Middle frontal gyrus (tissue), 1 donor: ENCODE measurements around the gene VPS37C.

Experiments used
- DNase-seq: peaks from one replicate; pipeline ENCODE4 v3.0.0-alpha.2; 2015; ENCODE audit warnings: low spot score; ENCODE audit errors: extremely low spot score

VPS37C gene

DNA sequence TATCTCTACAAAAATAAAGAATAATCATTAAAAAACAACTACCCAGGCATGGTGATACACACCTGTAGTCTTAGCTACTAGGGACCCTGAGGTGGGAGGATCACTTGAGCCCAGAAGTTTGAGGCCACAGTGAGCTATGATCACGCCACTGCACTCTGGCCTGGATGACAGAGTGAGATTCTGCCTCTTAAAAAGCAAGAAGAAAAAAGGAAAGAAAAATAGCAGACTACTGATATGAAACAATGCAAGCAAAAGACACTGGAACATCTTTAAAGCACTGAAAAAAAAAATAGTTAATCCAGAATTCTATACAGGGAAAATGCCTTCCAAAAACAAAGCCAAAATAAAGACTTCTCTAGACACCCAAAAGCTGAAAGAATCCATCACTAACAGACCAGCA lies 5.9 kb downstream of the VPS37C start:
- no peak for DNase-seq

DNA sequence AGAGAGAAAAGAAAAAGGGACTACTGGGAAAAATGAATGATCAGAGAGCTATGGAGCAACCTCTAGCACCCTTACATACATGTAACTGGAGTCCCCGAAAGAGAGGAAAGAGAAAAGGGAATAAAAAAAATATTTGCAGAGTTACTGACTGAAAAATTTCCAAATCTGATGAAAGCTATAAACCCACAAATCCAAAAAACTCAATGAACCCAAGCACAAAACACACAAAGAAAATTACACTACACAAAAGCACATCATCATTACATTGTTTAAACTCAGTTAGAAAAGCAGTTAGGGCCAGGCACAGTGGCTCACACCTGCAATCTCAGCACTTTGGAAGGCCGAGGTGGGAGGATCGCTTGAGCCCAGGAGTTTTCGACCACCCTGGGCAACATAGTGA lies 6.7 kb downstream of the VPS37C start:
- DNase-seq, result no peak

DNA sequence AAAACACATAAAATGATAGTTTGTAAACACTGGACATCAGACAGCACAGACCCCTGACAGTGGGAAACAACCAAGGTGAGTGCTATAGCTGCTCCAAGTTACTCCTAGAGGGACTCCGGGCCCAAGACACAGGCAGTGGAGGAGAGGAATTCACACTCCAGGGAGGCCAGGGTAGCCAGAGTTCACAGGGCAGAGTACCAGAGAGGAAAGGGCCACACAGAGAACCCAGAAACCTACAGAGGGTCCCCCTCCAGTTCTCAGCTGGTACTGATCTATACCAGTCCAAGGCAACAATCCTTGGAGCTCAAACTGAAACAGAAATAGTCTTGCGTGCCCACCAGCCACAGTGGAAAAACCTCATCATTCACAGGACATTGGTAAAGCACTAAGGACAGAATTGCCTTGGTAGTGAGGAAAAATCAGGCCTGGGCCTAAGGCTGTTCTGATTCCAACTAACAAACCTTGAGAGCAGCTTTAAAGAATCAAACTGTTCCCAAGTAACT lies 7.6 kb downstream of the VPS37C start:
- DNase-seq, result no peak

DNA sequence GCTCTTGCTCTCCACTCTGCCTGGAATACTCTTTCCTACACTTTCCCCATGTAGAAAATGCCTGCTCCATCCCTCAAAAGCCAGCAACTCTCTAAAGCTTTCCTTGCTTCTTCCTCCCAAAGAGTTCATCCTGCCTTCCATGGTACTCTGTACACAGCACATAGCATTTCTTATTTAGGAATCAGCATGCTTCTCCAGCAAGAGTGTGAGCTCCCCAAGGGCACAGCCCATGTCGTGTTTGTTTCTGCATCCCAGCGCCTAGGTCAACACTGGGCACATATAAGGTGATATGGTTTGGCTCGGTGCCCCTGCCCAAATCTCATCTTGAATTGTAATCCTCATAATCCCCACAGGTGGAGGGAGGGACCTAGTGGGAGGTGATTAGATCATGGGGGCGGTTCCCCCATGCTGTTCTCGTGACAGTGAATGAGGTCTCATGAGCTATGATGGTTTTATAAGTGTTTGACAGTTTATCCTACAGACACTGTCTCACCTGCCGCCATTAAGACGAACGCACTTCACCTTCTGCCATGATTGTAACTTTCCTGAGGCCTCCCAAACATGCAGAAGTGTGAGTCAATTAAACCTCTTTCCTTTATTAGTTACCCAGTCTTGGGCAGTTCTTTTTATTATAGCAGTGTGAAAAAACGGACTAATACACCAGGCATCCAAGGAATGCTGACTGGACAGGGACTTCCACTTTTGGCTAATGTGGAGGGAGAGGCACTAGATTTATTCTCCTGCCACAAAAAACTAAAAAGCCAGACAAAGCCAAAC lies 8.2 kb downstream of the VPS37C start:
- DNase-seq, result no peak

DNA sequence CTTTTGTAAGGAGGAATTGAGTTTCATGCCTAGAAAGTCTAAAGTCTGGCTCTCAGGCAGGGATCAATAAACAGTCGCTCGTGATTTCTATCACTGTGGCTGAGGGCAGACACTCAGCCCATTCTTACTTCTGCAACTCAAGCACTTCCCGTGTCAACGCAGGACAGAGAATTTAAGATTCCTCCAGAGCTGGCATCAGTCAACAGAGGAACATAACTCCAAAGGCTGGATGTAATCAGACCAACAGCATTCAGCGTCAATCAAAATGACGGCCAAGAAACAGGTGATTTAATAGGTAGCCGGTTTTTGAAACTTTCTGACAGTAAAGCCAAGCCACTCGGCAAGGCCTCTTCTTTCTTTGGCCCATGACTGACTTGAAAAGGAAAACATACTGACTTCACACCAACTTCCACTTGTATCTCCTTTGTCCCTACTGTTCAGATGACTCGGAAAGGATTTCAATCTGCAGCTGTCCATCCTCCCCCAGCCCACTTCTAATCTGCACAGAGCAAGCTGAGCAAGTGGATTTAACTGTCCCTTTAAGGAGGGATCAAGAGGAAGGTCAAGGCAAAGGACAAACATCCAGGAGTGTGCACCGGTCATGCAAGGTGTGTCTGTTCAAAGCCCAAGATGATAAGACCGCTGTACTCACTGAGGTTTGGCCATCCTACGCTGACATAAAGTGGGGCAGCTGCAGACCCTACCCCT lies 9.5 kb downstream of the VPS37C start:
- DNase-seq, result no peak

GRCh38 chr11:61150706-61151544 lies 10.3 kb downstream of the VPS37C start:
- DNase-seq, result no peak

GRCh38 chr11:61149624-61150615 lies 11.3 kb downstream of the VPS37C start:
- DNase-seq, result no peak

GRCh38 chr11:61147791-61148620 lies 13.2 kb downstream of the VPS37C start:
- no peak for DNase-seq

DNA sequence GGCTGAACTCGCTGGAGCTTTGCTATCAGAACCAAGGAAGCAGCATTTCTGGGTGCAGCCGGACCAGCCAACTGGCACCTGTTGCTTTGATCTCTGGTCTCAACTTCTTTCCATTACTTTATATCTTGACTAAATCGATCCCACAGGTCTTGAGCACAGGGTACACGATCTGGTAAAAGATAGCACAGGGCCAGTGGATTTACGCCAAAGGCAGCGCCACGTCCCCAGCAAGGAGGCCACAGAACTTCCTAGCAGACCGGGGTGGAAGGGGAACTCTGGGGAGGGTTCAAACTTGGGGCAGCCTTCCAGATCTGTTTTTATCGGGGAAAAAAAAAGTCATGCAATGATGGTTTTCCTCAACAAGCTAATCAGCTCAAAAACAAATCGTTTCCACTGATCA lies 14.0 kb downstream of the VPS37C start:
- no peak for DNase-seq

DNA sequence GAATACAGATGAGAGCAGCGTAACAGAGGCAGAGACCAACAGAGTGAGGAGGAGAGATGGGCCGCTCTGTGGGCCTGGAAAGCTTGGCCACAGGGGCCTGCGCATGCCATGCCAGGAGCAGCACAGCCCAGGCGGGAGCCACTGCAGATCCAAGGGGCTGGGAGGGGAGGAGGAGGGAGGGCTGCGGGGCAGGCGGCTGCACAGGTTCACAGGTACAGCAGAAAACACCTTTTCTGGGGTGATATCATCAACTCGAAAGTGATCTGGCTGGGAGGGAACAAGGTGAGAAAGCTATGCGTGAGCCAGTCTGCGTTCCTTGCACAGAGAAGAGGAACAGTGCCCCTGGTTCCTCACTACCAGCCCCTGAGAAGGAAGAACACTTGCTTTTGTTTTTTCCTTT lies 14.8 kb downstream of the VPS37C start:
- no peak for DNase-seq

- no peak for DNase-seq
Observed at GRCh38 chr11:61145228-61146005, 15.8 kb downstream of the VPS37C start.

DNA sequence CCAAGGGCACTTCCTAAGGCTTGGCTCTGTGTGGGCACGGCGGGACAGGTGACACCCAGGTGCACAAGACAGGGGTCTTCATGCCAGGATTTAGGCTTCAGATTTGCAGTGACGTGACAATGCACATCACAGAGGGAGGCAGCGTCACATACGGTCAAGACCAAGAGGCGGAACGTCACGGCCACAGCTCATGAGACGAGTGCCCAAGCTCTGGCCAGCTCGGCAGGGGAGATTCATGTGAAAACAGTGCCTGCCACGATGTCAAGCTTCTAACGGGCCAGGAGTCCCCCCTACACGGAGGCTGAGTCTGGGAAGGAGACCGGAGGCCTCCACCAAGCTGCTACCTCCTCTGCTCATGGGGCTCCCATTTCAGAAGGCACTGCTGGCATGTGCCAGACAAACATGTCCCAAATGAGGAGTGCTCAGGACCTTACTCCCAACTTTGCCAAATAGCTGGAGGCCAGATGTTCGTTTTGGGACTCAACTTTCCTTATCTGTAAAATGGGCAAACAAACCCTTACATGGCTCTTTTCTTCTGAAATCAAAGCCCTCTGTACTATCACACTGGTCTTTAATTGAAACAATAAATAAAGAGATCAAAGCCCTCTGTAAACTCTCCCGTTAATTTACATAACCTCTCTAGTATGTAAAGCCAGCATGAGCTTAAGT lies 16.6 kb downstream of the VPS37C start:
- DNase-seq, result no peak

DNA sequence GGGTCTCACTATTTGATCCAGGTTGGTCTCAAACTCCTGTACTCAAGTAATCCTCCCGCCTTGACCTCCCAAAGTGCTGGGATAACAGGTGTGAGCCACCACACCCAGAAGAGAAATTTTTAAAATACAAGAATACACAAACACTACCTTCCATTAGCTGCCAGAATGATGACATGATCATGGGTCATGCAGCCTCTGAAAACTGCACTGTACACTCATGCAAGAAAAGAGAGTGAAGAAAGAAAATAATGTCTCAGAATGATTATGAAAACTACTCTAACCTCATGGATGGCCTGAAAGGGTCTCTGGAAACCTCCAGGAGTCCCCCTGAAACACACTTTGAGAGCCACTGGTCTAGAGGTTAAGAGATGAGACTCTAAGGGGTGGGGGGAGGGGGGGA lies 18.8 kb downstream of the VPS37C start:
- DNase-seq, result no peak

DNA sequence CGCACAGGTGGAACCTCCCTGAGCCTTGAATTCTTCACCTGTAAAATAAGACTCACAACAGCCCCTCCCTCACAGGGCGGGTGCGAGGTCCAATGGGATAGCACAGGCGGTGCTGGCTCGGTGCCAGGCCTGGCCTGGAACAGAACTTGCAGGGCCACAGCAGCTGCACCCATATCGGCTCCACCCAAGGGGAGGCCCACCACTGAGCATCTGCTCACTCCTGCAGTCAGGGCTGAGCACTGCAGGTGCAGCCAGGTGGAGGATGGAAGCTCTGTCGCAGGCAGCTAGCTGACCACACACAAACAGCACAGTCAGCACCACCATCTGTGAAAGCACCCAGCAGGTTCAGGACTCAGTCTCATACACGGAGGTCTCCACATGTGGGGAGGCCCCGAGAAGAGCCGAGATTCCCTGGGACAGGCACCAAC lies 19.6 kb downstream of the VPS37C start:
- DNase-seq, result no peak

- DNase-seq, result no peak
Observed at GRCh38 chr11:61140416-61140815, 20.8 kb downstream of the VPS37C start.

GRCh38 chr11:61139387-61139786 lies 21.8 kb downstream of the VPS37C start:
- DNase-seq, result no peak

DNA sequence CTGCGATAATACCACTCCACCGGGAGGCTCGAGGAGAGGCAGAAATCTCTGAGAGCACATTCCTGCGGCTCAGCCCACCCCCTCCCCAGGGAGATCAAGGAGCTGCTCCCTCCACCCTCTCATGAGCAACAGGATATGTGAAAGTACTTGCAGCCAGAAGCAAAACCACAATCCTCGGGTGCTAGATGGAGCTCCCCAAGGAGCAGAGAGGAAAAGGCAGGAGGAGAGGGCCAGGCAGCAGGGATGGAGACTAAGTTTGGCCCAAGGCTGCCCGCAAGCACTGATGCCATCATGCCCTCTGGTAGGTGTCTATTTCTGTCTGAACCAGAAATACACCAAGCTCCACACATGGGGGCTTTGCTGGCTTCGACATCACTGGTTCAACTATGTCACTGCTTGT lies 22.3 kb downstream of the VPS37C start:
- no peak for DNase-seq

DNA sequence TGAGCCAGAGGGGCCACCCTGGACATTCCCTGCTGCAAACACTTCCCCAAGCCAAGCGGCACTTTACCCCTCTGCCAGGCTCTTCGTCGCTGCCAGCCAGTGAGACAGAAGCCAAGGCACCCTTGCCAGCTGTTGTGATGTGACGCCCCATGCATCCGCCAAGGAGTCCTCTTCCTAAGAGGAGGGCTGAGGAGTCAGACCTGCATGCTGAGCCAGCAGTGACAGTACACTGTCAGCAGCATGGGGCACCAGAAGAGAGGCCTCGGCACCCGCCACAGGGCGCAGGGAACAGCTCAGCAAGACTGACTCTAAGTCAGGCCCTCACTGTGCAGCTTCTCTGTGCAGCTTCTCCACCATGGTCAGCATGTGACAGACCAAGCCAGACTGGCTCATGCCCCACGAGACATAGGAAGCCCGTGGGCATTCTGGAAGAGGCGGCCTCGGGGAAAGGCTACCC lies 26.4 kb downstream of the VPS37C start:
- no peak for DNase-seq
